Activated naive CD8-positive, alpha-beta T cell treated with anti-CD3 and anti-CD28 coated beads for 36 hours (primary cell): Measurements from ENCODE around the gene CBLC. TPM values are rescaled to one million over a fixed set of nuclear protein-coding genes. Genes with fewer than 3 reads are reported as not detected.
A peak's percentile ranks its signal among the peaks of the same experiment; 100 is the strongest.
"Not testable (repeated sequence)": the region's sequence is repeated elsewhere in the genome, so short reads cannot be mapped to it uniquely, and the experiment has no call there.

Experiments
- DNase-seq: peaks from one replicate; pipeline ENCODE4 v3.0.0; 2021
- H3K27ac Mint-ChIP-seq: one replicate; pipeline ENCODE4 v1.8.0; 2022; ENCODE audit warnings: mild to moderate bottlenecking, moderate library complexity, mixed read lengths
- H3K27me3 Mint-ChIP-seq: one replicate; pipeline ENCODE4 v1.8.0; 2022; ENCODE audit warnings: mild to moderate bottlenecking, mixed read lengths
- H3K36me3 Mint-ChIP-seq: one replicate; pipeline ENCODE4 v1.8.0; 2021; ENCODE audit warnings: mild to moderate bottlenecking, mixed read lengths
- H3K4me1 Mint-ChIP-seq: one replicate; pipeline ENCODE4 v1.8.0; 2021; ENCODE audit warnings: mixed read lengths
- H3K4me3 Mint-ChIP-seq: one replicate; pipeline ENCODE4 v1.8.0; 2022; ENCODE audit warnings: mild to moderate bottlenecking, moderate library complexity, mixed read lengths
- H3K9me3 Mint-ChIP-seq: one replicate; pipeline ENCODE4 v1.8.0; 2022; ENCODE audit warnings: mixed read lengths
- total RNA-seq, 2 experiments: library from RNA; stranded (reverse); gene quantifications; one replicate each; pipeline ENCODE4 v1.2.3, GENCODE V29; 2021

CBLC gene
- total RNA-seq, 2 experiments from 2014 or later, result not detected

- peaks cover 9% of the 10 kb centered on the region for H3K9me3 Mint-ChIP-seq
- H3K36me3 Mint-ChIP-seq, result peaks cover 4% of the 10 kb centered on the region
- no peaks in the 10 kb centered on the region for H3K27me3 Mint-ChIP-seq
- H3K27ac Mint-ChIP-seq, result no peak overlapping the region
- peaks cover 26% of the 10 kb centered on the region for H3K4me1 Mint-ChIP-seq
- H3K4me3 Mint-ChIP-seq, result no peak overlapping the region
- DNase-seq, result no peak
These were observed 10.2 kb upstream of the CBLC start for GRCh38 chr19:44767295-44768180.

DNA sequence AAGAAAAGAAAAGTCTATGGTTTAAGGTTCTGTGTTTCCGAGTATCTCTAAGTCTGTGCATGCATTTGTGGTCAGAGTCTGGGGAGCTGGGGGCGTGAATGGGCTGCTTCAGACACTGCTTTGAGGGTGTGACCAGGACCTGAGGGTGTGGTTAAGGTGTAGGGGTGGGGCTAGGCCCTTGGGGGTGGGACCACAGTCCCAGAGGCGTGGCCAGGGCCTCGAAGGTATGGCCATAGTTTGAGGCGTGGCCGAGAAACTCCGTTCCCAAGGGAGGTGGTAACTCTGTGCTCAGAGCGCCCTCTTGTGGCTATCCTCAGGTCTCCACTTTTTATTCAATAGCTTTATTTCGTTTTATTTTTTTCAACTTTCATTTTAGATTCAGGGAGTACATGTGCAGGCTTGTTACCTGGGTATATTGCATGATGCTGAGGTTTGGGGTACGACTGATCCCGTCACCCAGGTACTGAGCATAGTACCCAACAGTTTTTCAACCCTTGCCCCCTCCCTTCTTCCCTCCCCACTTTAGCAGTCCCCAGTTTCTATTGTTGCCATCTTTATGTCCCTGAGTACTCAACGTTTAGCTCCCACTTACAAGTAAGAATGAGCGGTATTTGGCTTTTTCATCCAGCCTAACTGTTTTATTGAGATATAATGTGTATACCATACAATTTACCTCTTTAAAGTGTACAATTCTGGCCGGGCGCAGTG lies 7.0 kb upstream of the CBLC start:
- no peaks in the 10 kb centered on the region for H3K27me3 Mint-ChIP-seq
- H3K27ac Mint-ChIP-seq, result peak overlapping the region; percentile 56
- DNase-seq, result peak; percentile 95
- peaks cover 9% of the 10 kb centered on the region for H3K9me3 Mint-ChIP-seq
- H3K4me3 Mint-ChIP-seq, result peak overlapping the region; percentile 47
- peaks cover 4% of the 10 kb centered on the region for H3K36me3 Mint-ChIP-seq
- peaks cover 22% of the 10 kb centered on the region for H3K4me1 Mint-ChIP-seq

GRCh38 chr19:44772144-44772543 lies 5.5 kb upstream of the CBLC start:
- not testable (repeated sequence) for H3K27ac Mint-ChIP-seq, DNase-seq, H3K4me3 Mint-ChIP-seq, H3K36me3 Mint-ChIP-seq, H3K27me3 Mint-ChIP-seq, H3K9me3 Mint-ChIP-seq
- peaks cover 22% of the 10 kb centered on the region for H3K4me1 Mint-ChIP-seq

- Mint-ChIP-seq H3K4me3 (no peak overlapping the region), H3K4me1 (peaks cover 14% of the 10 kb centered on the region), H3K36me3 (peaks cover 4% of the 10 kb centered on the region), H3K27me3 (no peaks in the 10 kb centered on the region), H3K27ac (no peak overlapping the region), H3K9me3 (peaks cover 6% of the 10 kb centered on the region)
- no peak for DNase-seq
These were observed 4.7 kb upstream of the CBLC start for GRCh38 chr19:44772959-44773358.

DNA sequence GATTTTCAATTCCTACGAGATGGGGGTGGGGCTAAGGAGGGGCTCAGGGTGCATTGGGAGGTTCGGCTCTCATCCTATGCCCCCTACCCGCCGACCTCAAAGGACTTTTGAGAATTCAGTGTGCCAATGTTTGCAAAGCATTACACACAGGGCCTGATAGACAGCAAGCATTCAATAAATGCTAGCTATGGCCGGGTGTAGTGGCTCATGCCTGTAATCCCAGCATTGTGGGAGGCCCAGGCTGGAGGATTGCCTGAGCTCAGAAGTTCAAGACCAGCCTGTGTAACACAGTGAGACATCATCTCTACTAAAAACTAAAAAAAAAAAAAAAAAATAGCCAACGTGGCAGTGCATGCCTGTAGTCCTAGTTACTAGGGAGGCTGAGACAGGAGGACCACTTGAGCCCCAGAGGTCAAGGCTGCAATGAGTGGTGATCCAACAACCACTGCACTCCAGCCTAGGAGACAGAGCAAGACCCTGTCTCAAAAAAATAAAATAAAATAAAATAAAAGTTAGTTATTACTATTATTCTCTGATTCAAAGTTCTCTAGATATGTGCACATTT lies 1.9 kb upstream of the CBLC start:
- H3K9me3 Mint-ChIP-seq, result no peaks in the 10 kb centered on the region
- no peak overlapping the region for H3K4me3 Mint-ChIP-seq
- no peak for DNase-seq
- no peak overlapping the region for H3K27ac Mint-ChIP-seq
- H3K4me1 Mint-ChIP-seq, result peaks cover 3% of the 10 kb centered on the region
- H3K36me3 Mint-ChIP-seq, result no peaks in the 10 kb centered on the region
- no peaks in the 10 kb centered on the region for H3K27me3 Mint-ChIP-seq

DNA sequence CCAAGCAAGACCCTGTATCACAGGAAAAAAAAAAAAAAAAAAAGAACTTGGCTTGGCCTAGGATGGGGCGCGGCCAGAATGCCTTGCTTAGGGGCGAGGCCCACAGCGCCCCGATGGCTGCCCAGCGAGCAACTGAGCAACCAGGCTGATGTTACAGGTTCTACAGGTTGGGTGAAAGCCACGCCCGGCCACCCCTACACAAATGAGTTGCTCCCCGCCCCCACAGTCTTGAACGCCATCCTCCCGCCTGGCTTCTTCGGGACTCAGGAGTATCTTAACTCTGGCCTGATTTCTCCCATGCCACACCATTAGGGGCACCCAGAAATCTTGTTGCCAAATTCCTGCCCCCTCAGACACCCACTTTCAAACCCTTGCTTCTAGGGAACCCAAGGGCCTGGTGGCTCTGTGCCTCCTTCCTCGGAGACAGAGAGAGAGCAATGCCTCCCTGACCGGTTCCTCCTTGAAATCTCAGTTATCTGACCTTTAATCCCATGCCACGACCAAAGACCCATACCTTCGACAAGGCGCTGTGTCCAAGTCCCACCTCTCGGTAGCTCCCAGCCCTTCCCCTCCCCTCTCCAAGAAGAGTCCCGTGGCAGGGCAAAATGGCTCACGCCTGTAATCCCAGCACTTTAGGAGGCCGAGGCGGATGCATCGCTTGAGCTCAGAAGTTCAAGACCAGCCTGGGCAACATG lies 1.1 kb upstream of the CBLC start:
- H3K36me3 Mint-ChIP-seq, result no peaks in the 10 kb centered on the region
- no peak overlapping the region for H3K4me3 Mint-ChIP-seq
- H3K27ac Mint-ChIP-seq, result no peak overlapping the region
- no peaks in the 10 kb centered on the region for H3K9me3 Mint-ChIP-seq
- DNase-seq, result no peak
- no peaks in the 10 kb centered on the region for H3K27me3 Mint-ChIP-seq
- no peaks in the 10 kb centered on the region for H3K4me1 Mint-ChIP-seq

DNA sequence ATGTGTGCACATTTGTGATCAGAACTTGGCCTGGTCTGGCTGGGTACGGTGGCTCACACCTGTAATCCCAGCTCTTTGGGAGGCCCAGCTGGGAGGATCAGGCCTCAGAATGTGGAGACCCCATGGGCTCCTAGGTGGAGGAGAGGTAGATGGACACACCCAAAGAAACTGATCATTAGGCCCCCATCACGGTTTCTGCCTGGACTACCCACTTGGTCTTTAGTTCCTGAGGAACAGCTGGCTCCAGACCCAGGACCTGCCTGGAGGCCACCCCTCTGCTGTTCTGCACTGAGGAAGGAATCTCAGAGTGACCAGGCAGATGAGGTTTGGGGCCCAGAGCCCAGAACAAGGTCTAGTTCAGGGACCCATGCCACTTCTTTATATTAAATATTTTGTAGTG lies 1.5 kb downstream of the CBLC start:
- H3K27ac Mint-ChIP-seq, result no peak overlapping the region
- peaks cover 2% of the 10 kb centered on the region for H3K4me1 Mint-ChIP-seq
- no peak overlapping the region for H3K4me3 Mint-ChIP-seq
- H3K36me3 Mint-ChIP-seq, result no peaks in the 10 kb centered on the region
- H3K27me3 Mint-ChIP-seq, result peaks cover under 1% of the 10 kb centered on the region
- DNase-seq, result no peak
- H3K9me3 Mint-ChIP-seq, result no peaks in the 10 kb centered on the region

DNA sequence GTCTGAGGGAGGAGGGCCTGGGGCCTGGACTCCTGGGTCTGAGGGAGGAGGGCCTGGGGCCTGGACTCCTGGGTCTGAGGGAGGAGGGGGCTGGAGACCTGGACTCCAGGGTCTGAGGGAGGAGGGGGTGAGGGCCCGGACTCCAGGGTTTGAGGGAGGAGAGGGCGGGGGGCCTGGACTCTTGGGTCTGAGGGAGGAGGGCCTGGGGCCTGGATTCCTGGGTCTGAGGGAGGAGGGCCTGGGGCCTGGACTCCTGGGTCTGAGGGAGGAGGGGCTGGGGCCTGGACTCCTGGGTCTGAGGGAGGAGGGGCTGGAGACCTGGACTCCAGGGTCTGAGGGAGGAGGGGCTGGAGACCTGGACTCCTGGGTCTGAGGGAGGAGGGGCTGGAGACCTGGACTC lies 4.0 kb downstream of the CBLC start:
- not testable (repeated sequence) for DNase-seq, H3K4me3 Mint-ChIP-seq, H3K4me1 Mint-ChIP-seq, H3K9me3 Mint-ChIP-seq, H3K36me3 Mint-ChIP-seq, H3K27me3 Mint-ChIP-seq, H3K27ac Mint-ChIP-seq

DNA sequence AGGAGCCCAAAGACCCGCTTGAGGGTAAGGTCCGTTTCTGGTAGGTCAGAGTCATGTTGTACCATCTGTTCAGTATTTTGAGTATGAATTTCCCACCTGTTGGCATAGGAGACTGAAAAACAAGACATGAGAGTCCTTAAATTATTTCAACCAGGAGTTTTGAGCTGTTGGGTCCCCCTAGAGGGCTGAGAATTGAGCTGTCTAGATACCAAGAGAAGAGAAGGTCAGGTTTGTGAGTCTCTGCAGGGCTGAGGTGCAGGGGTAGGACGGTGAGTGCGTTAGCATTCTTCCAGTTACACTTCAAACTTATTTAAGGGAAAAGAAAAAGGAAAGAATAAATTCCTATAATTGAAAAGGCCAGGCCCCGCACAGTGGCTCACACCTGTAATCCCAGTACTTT lies 5.0 kb downstream of the CBLC start:
- no peaks in the 10 kb centered on the region for H3K9me3 Mint-ChIP-seq

DNA sequence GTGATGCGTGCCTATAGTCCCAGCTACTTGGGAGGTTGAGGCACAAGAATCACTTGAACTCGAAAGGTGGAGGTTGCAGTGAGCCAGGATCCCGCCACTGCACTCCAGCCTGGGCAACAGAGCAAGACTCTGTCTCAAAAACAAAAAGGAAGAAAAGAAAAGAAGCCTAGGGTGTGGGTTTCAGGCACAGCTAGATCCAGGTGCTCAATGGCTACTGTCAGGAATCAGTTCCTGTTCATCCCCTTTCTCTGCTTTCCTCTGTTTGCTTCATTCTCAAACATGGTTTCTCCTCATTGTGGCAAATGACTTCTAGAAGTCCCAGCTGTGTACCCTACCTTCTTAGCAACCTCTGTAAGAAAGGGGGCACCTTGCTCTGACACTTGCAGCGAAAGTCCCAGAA lies 5.9 kb downstream of the CBLC start:
- DNase-seq, result no peak
- H3K27me3 Mint-ChIP-seq, result peaks cover 2% of the 10 kb centered on the region
- H3K4me1 Mint-ChIP-seq, result peaks cover 7% of the 10 kb centered on the region
- no peak overlapping the region for H3K27ac Mint-ChIP-seq
- no peak overlapping the region for H3K4me3 Mint-ChIP-seq
- no peaks in the 10 kb centered on the region for H3K9me3 Mint-ChIP-seq
- no peaks in the 10 kb centered on the region for H3K36me3 Mint-ChIP-seq

More for the DNA sequence above, 5.0 kb downstream of the CBLC start:
- no peaks in the 10 kb centered on the region for H3K36me3 Mint-ChIP-seq
- peaks cover 2% of the 10 kb centered on the region for H3K27me3 Mint-ChIP-seq
- H3K27ac Mint-ChIP-seq, result no peak overlapping the region
- H3K4me1 Mint-ChIP-seq, result peaks cover 7% of the 10 kb centered on the region
- H3K4me3 Mint-ChIP-seq, result no peak overlapping the region
- DNase-seq, result no peak

- Mint-ChIP-seq H3K4me1 (peaks cover 7% of the 10 kb centered on the region), H3K4me3 (no peak overlapping the region), H3K27me3 (peaks cover 2% of the 10 kb centered on the region), H3K36me3 (no peaks in the 10 kb centered on the region), H3K27ac (no peak overlapping the region), H3K9me3 (no peaks in the 10 kb centered on the region)
- DNase-seq, result no peak
These were observed 7.6 kb downstream of the CBLC start for GRCh38 chr19:44785271-44785670.

DNA sequence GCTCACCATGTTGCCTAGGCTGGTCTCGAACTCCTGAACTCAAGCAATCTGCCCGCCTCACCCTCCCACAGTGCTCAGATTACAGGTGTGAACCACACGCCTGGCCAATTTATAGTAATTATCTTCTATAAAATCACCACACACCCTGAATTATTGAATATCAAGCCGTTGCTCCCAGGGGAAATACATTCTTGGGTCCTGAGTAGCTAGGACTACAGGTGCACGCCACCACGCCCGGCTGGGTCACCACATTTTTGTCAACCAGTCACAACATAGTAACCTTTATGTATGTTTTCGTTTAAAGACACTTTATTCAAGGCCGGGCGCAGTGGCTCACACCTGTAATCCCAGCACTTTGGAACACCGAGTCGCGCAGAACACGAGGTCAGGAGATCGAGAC lies 8.3 kb downstream of the CBLC start:
- H3K36me3 Mint-ChIP-seq, result no peaks in the 10 kb centered on the region
- no peak overlapping the region for H3K27ac Mint-ChIP-seq
- H3K4me1 Mint-ChIP-seq, result peaks cover 7% of the 10 kb centered on the region
- no peaks in the 10 kb centered on the region for H3K9me3 Mint-ChIP-seq
- no peak overlapping the region for H3K4me3 Mint-ChIP-seq
- DNase-seq, result no peak
- peaks cover 2% of the 10 kb centered on the region for H3K27me3 Mint-ChIP-seq

- H3K27me3 Mint-ChIP-seq, result peaks cover 2% of the 10 kb centered on the region
- no peak for DNase-seq
- H3K4me1 Mint-ChIP-seq, result peaks cover 7% of the 10 kb centered on the region
- no peak overlapping the region for H3K27ac Mint-ChIP-seq
- H3K36me3 Mint-ChIP-seq, result no peaks in the 10 kb centered on the region
- H3K4me3 Mint-ChIP-seq, result no peak overlapping the region
- H3K9me3 Mint-ChIP-seq, result no peaks in the 10 kb centered on the region
These were observed 11.3 kb downstream of the CBLC start for GRCh38 chr19:44788971-44789370.

DNA sequence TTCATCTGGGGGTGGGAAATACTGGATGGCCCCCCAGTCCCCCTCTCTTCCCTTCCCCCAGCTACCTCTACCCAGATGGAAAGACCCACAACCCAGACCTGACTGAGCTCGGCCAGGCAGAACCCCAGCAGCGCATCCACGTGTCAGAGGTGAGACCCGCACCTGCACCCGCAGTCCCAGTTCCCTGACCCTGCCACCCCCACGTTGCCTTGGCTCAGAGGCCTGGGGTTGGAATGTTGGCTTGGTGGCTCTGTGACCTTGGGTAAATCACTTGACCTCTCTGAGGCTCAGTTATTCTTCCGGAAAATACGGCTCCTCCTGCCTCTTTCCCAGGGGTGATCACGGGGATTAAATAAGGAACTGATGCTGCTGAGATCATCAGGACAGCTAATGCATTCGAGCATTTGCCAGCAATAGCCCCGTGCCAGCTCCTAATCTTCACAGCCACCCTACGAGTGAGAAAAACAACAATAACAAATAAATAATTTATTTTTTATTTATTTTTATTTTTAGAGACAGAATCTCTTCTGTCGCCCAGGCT lies 12.3 kb downstream of the CBLC start:
- no peaks in the 10 kb centered on the region for H3K27me3 Mint-ChIP-seq
- H3K36me3 Mint-ChIP-seq, result no peaks in the 10 kb centered on the region
- H3K9me3 Mint-ChIP-seq, result no peaks in the 10 kb centered on the region
- H3K4me3 Mint-ChIP-seq, result no peak overlapping the region
- no peak overlapping the region for H3K27ac Mint-ChIP-seq
- no peaks in the 10 kb centered on the region for H3K4me1 Mint-ChIP-seq
- no peak for DNase-seq

DNA sequence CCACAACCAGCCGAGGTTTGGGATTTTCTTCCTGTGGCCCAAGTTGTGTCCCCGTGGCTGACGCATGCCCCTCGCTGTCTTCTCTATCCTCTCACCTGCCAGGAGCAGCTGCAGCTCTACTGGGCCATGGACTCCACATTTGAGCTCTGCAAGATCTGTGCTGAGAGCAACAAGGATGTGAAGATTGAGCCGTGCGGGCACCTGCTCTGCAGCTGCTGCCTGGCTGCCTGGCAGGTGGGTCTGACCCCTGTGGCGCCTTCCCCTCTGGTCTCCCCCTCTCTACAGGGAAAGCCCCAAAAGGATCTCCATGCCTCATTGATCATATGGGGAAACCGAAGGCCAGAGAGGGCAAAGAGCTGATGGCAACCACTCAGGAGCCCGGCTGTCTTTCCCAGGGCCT lies 14.6 kb downstream of the CBLC start:
- H3K4me3 Mint-ChIP-seq, result no peak overlapping the region
- H3K36me3 Mint-ChIP-seq, result no peaks in the 10 kb centered on the region
- DNase-seq, result no peak
- no peaks in the 10 kb centered on the region for H3K9me3 Mint-ChIP-seq
- H3K27ac Mint-ChIP-seq, result no peak overlapping the region
- H3K27me3 Mint-ChIP-seq, result no peaks in the 10 kb centered on the region
- peaks cover 9% of the 10 kb centered on the region for H3K4me1 Mint-ChIP-seq
